ENCODE results near the gene EGR1. TPM values are rescaled to one million over a fixed set of nuclear protein-coding genes. Genes with fewer than 3 reads are reported as not detected.

Gene EGR1
- total RNA-seq, 1 experiment from 2014 or later: 173 TPM

GRCh38 chr5:138491284-138491648 lies 26.0 kb downstream of the EGR1 start (continued):
- TF ChIP-seq ZBTB33 (IDR thresholded peaks at IDR 0.05; ENCODE audit: extremely low read depth, insufficient replicate concordance, low read length): no peak
- TF ChIP-seq, protein P1, sequence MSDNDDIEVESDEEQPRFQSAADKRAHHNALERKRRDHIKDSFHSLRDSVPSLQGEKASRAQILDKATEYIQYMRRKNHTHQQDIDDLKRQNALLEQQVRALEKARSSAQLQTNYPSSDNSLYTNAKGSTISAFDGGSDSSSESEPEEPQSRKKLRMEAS (IDR thresholded peaks at IDR 0.05): no peak

- H3K27ac ChIP-seq (ENCODE audit: low read depth, low read length): peak overlapping the region; percentile 60; the same call in 1 of the 2 replicates
- RAD21 ChIA-PET (ENCODE audit: low non-redundant PET in 1 of 2, low total read pairs in 2 of 2, uncharacterized antibody in 2 of 2, unreplicated experiment in 2 of 2): no interaction called here
- TF ChIP-seq SP1 (IDR thresholded peaks at IDR 0.05; ENCODE audit: low read depth) (peak; percentile 40; the same call in 1 of the 2 replicates), POLR2A (IDR thresholded peaks at IDR 0.05; ENCODE audit: borderline replicate concordance, extremely low read depth, insufficient read depth, insufficient read length) (peak; percentile 20), SIN3A (IDR thresholded peaks at IDR 0.05; ENCODE audit: low read depth) (no peak), POLR2AphosphoS5 (IDR thresholded peaks at IDR 0.05; ENCODE audit: low read depth, low read length) (peak; percentile 63), ZFX (IDR thresholded peaks at IDR 0.05) (peak; percentile 57; the same call in 1 of the 2 replicates), CBX3 (IDR thresholded peaks at IDR 0.05; ENCODE audit: low read depth) (no peak), TCF7L2 (IDR thresholded peaks at IDR 0.05; ENCODE audit: borderline replicate concordance, extremely low read depth, insufficient read depth, insufficient read length) (no peak), SRF (IDR thresholded peaks at IDR 0.05; ENCODE audit: low read depth) (peak; percentile 99), JUND (IDR thresholded peaks at IDR 0.05) (no peak), EGR1 (IDR thresholded peaks at IDR 0.05; ENCODE audit: low read depth) (peak; percentile 58; the same call in 1 of the 2 replicates)
- TF ChIP-seq, protein P2, sequence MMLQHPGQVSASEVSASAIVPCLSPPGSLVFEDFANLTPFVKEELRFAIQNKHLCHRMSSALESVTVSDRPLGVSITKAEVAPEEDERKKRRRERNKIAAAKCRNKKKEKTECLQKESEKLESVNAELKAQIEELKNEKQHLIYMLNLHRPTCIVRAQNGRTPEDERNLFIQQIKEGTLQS (IDR thresholded peaks at IDR 0.05): no peak
- H2AFZ ChIP-seq (ENCODE audit: low read depth, low read length, poor library complexity, severe bottlenecking): no peak overlapping the region
- H3K4me1 ChIP-seq (ENCODE audit: control insufficient read depth in 1 of 2, insufficient read depth in 2 of 2, low read length in 2 of 2): peaks cover 20 to 49% of the 10 kb centered on the region in 2 experiments
- POLR2A ChIA-PET: interaction anchor here (1.1 to 1.2 kb wide), 2 partner anchors 27 kb away, joined by 5 to 7 read pairs; partner anchors contain the start of gene EGR1
- H3K9me2 ChIP-seq (ENCODE audit: insufficient read depth): no peaks in the 10 kb centered on the region
- peak; percentile 96 for ATAC-seq
- intact Hi-C loops (cut with micrococcal nuclease): no loop called here
- BruUV-seq (replicated peaks): TSS peak; percentile 82
- no peaks in the 10 kb centered on the region for H4K20me1 ChIP-seq (ENCODE audit: insufficient read depth)
- no peaks in the 10 kb centered on the region for H3K9me3 ChIP-seq (ENCODE audit: control insufficient read depth in 1 of 2, insufficient read depth in 1 of 2, low read depth in 1 of 2, low read length in 2 of 2)
- no peaks in the 10 kb centered on the region for H3K27me3 ChIP-seq (ENCODE audit: insufficient read depth, low read length)
- H3K36me3 ChIP-seq (ENCODE audit: control insufficient read depth in 1 of 2, insufficient read depth in 2 of 2, low read length in 2 of 2): no peaks in the 10 kb centered on the region
- peak overlapping the region; percentile 54 to 56 for H3K4me3 ChIP-seq (replicated peaks in 1 of 2; ENCODE audit: low read depth in 1 of 2, low read length in 2 of 2)
- H3K9ac ChIP-seq (ENCODE audit: low read length): peak overlapping the region; percentile 64
- peak; percentile 60 for DNase-seq (ENCODE audit: low read depth, low spot score)
- peak overlapping the region; percentile 77 for H3K4me2 ChIP-seq (ENCODE audit: low read length)
- no peaks in the 10 kb centered on the region for H3K79me2 ChIP-seq (ENCODE audit: insufficient read depth, low read length)
- CTCF ChIA-PET: no interaction called here
Observed at GRCh38 chr5:138491669-138492559, 26.6 kb downstream of the EGR1 start.
